HCT116 (cell line): ENCODE results near the gene DBET. TPM values are rescaled to one million over a fixed set of nuclear protein-coding genes. Genes with fewer than 3 reads are reported as not detected.

ENCODE experiments used
- ATAC-seq: fragments of 200-7000 bp; cut with Tn5 transposase; 2 replicates; pipeline ENCODE4 v1.9.1; 2020; ENCODE audit warnings: mild to moderate bottlenecking, moderate library complexity
- BruUV-seq: library from RNA; stranded (reverse); fragments of 400-500 nt; replicated peaks from 2 replicates; lab custom pipeline; 2021; lab: Mats Ljungman, UMichigan
- CTCF ChIA-PET: fragments of 300-600 bp; sonication (Branson Sonifier 250); formaldehyde crosslinking; loops from one replicate; lab custom pipeline; 2021; ENCODE audit warnings: antibody characterized with exemption; lab: Charles Lee
- POLR2A ChIA-PET: fragments of 300-600, 350-600 bp; sonication (Branson Sonifier 250); formaldehyde crosslinking; loops from one replicate; lab custom pipeline; 2021; ENCODE audit warnings: antibody characterized with exemption; lab: Charles Lee
- RAD21 ChIA-PET, 2 experiments: fragments of 300-600 bp; sonication (Branson Sonifier 250); formaldehyde crosslinking; loops; one replicate each; lab custom pipeline; 2023; ENCODE audit warnings: low total read pairs in 2 of 2; ENCODE audit not compliant: uncharacterized antibody in 2 of 2, unreplicated experiment in 2 of 2, low non-redundant PET in 1 of 2; lab: Charles Lee
- DNase-seq: peaks from one replicate; pipeline ENCODE4 v3.0.0-alpha.2; 2010; ENCODE audit warnings: low read depth, low spot score
- H2AFZ ChIP-seq: fragments of 200-600 bp; shearing (Covaris generic), sonication (generic); 2 replicates; pipeline ENCODE4 v1.6.1; 2017; ENCODE audit warnings: low read depth, mixed run types, mixed read lengths, antibody characterized with exemption, low read length; ENCODE audit not compliant: poor library complexity, severe bottlenecking
- H3K27ac ChIP-seq: 2 replicates; pipeline ENCODE4 v1.5.1; 2012; ENCODE audit warnings: low read depth, low read length
- H3K27me3 ChIP-seq: fragments of 200-600 bp; sonication (generic); 2 replicates; pipeline ENCODE4 v1.6.1; 2016; ENCODE audit warnings: mixed run types, low read length, mixed read lengths; ENCODE audit not compliant: insufficient read depth
- H3K36me3 ChIP-seq, 2 experiments: fragments of 200-500 bp in 1 of 2; fragments of 200-600 bp in 1 of 2; sonication (Bioruptor generic) in 1 of 2; sonication (generic) in 1 of 2; 2 replicates each; pipeline versions ENCODE4 v1.5.1 to v1.6.1; 2014 to 2016; ENCODE audit warnings: low read length in 2 of 2, inconsistent platforms in 1 of 2, mixed read lengths in 1 of 2, mixed run types in 1 of 2; ENCODE audit not compliant: insufficient read depth in 2 of 2, control insufficient read depth in 1 of 2
- H3K4me1 ChIP-seq, 2 experiments: fragments of 200-600 bp in 1 of 2; sonication (generic) in 1 of 2; 2 replicates each; pipeline versions ENCODE4 v1.5.1 to v1.6.1; 2012 to 2017; ENCODE audit warnings: low read length in 2 of 2, inconsistent platforms in 1 of 2, mild to moderate bottlenecking in 1 of 2, mixed read lengths in 1 of 2, mixed run types in 1 of 2, moderate library complexity in 1 of 2; ENCODE audit not compliant: insufficient read depth in 2 of 2, control insufficient read depth in 1 of 2
- H3K4me2 ChIP-seq: fragments of 200-600 bp; sonication (generic); 2 replicates; pipeline ENCODE4 v1.6.1; 2017; ENCODE audit warnings: mixed run types, low read length, mixed read lengths
- H3K4me3 ChIP-seq, 2 experiments: fragments of 200-600 bp in 1 of 2; sonication (generic) in 1 of 2; replicated peaks in 1 of 2; 2 replicates each; pipeline ENCODE4 v1.5.1; 2011 to 2016; ENCODE audit warnings: low read length in 2 of 2, control low read depth in 1 of 2, low read depth in 1 of 2, mild to moderate bottlenecking in 1 of 2, mixed read lengths in 1 of 2, mixed run types in 1 of 2
- H3K79me2 ChIP-seq: fragments of 200-600 bp; sonication (generic); 2 replicates; pipeline ENCODE4 v1.6.1; 2017; ENCODE audit warnings: mild to moderate bottlenecking, mixed run types, low read length, moderate library complexity, mixed read lengths; ENCODE audit not compliant: insufficient read depth
- H3K9ac ChIP-seq: fragments of 200-600 bp; sonication (generic); 2 replicates; pipeline ENCODE4 v1.6.1; 2016; ENCODE audit warnings: low read length, mixed read lengths
- H3K9me2 ChIP-seq: fragments of 200-600 bp; sonication (generic), shearing (Covaris generic); 2 replicates; pipeline ENCODE4 v1.6.1; 2017; ENCODE audit warnings: mixed run types, mild to moderate bottlenecking, moderate library complexity; ENCODE audit not compliant: insufficient read depth
- H3K9me3 ChIP-seq, 2 experiments: fragments of 200-500 bp in 1 of 2; fragments of 200-600 bp in 1 of 2; sonication (Bioruptor generic) in 1 of 2; sonication (generic) in 1 of 2; 2 replicates each; pipeline ENCODE4 v1.6.1; 2014 to 2017; ENCODE audit warnings: low read length in 2 of 2, mixed read lengths in 2 of 2, inconsistent platforms in 1 of 2, low read depth in 1 of 2, mild to moderate bottlenecking in 1 of 2, mixed run types in 1 of 2, moderate library complexity in 1 of 2; ENCODE audit not compliant: control insufficient read depth in 1 of 2, insufficient read depth in 1 of 2
- H4K20me1 ChIP-seq: fragments of 200-600 bp; sonication (generic), shearing (Covaris generic); 2 replicates; pipeline ENCODE4 v1.6.1; 2017; ENCODE audit warnings: mixed run types, mild to moderate bottlenecking, moderate library complexity; ENCODE audit not compliant: insufficient read depth
- CBX3 ChIP-seq: IDR thresholded peaks from 2 replicates; pipeline ENCODE4 v1.6.1; 2012; ENCODE audit warnings: low read depth
- CEBPB ChIP-seq: IDR thresholded peaks from 2 replicates; pipeline ENCODE4 v1.6.1; 2012; ENCODE audit warnings: low read depth
- CTCF ChIP-seq, 3 experiments: fragments of 200-600 bp in 1 of 3; sonication (generic) in 1 of 3; IDR thresholded peaks in 2 of 3; conservative IDR thresholded peaks in 1 of 3; 2 replicates each; pipeline ENCODE4 v1.5.1; 2012 to 2017; ENCODE audit warnings: low read depth in 2 of 3, low read length in 2 of 3, antibody characterized with exemption in 1 of 3, borderline replicate concordance in 1 of 3, control low read depth in 1 of 3, mild to moderate bottlenecking in 1 of 3, mixed read lengths in 1 of 3, mixed run types in 1 of 3, moderate library complexity in 1 of 3; ENCODE audit not compliant: insufficient read depth in 1 of 3
- ELF1 ChIP-seq: IDR thresholded peaks from 2 replicates; pipeline ENCODE4 v1.6.1; 2012; ENCODE audit warnings: low read depth, borderline replicate concordance
- EZH2 ChIP-seq: fragments of 200-600 bp; sonication (generic); IDR thresholded peaks from 2 replicates; pipeline ENCODE4 v1.6.1; 2017; ENCODE audit warnings: antibody characterized with exemption, mixed run types
- EZH2phosphoT487 ChIP-seq: fragments of 200-600 bp; IDR thresholded peaks from 2 replicates; pipeline ENCODE4 v1.6.1; 2018; ENCODE audit warnings: antibody characterized with exemption, borderline replicate concordance
- JUND ChIP-seq: IDR thresholded peaks from 2 replicates; pipeline ENCODE4 v1.6.1; 2012
- POLR2AphosphoS5 ChIP-seq: IDR thresholded peaks from 2 replicates; pipeline ENCODE4 v1.6.1; 2011; ENCODE audit warnings: mild to moderate bottlenecking, low read depth, low read length, moderate library complexity
- RAD21 ChIP-seq: IDR thresholded peaks from 2 replicates; pipeline ENCODE4 v1.6.1; 2012; ENCODE audit warnings: low read depth, mild to moderate bottlenecking
- SIN3A ChIP-seq: IDR thresholded peaks from 2 replicates; pipeline ENCODE4 v1.6.1; 2012; ENCODE audit warnings: low read depth
- SRF ChIP-seq: IDR thresholded peaks from 2 replicates; pipeline ENCODE4 v1.6.1; 2012; ENCODE audit warnings: low read depth
- TCF7L2 ChIP-seq: IDR thresholded peaks from 2 replicates; pipeline ENCODE4 v1.7.0; 2011; ENCODE audit warnings: borderline replicate concordance, inconsistent platforms; ENCODE audit not compliant: insufficient read depth, insufficient read length; ENCODE audit errors: extremely low read depth
- YY1 ChIP-seq: IDR thresholded peaks from 2 replicates; pipeline ENCODE4 v1.6.1; 2011; ENCODE audit warnings: low read length, low read depth, moderate library complexity, mild to moderate bottlenecking; ENCODE audit not compliant: insufficient replicate concordance; ENCODE audit errors: extremely low read depth
- ZFX ChIP-seq: fragments of 450-650 bp; IDR thresholded peaks from 2 replicates; pipeline ENCODE4 v1.6.1; 2017
- intact Hi-C: fragments of 100-400 bp; cut with micrococcal nuclease; formaldehyde crosslinking; loops from 2 replicates; pipeline ENCODE4 v1.10.0; 2022
- total RNA-seq: library from RNA; stranded (reverse); gene quantifications from one replicate; pipeline ENCODE4 v1.2.1, GENCODE V29; 2021; ENCODE audit not compliant: unreplicated experiment
- TF ChIP-seq, protein P1 (sequence below): IDR thresholded peaks from 2 replicates; pipeline ENCODE4 v1.6.1; 2012
- TF ChIP-seq, protein P2 (sequence below): IDR thresholded peaks from 2 replicates; pipeline ENCODE4 v1.6.1; 2012; ENCODE audit warnings: low read depth
- TF ChIP-seq, protein P3 (sequence below): IDR thresholded peaks from 2 replicates; pipeline ENCODE4 v1.6.1; 2011; ENCODE audit warnings: mild to moderate bottlenecking, low read length, moderate library complexity; ENCODE audit not compliant: insufficient replicate concordance; ENCODE audit errors: extremely low read depth

DBET gene
- total RNA-seq, 1 experiment from 2014 or later = not detected

- H3K9me2 ChIP-seq = no peaks in the 10 kb centered on the region
- H3K4me3 ChIP-seq = no peak overlapping the region
- intact Hi-C loops = no loop called here
- H3K27me3 ChIP-seq = no peaks in the 10 kb centered on the region
- H2AFZ ChIP-seq = no peak overlapping the region
- ChIA-PET RAD21 (no interaction called here), CTCF (no interaction called here), POLR2A (no interaction called here)
- TF ChIP-seq CTCF (IDR thresholded peaks at IDR 0.05 in 2 of 3, conservative IDR thresholded peaks at IDR 0.05 in 1 of 3; ENCODE audit: borderline replicate concordance in 1 of 3, insufficient read depth in 1 of 3, low read depth in 2 of 3, low read length in 2 of 3) = no peak
- TF ChIP-seq RAD21 = no peak
- TF ChIP-seq, protein P1, sequence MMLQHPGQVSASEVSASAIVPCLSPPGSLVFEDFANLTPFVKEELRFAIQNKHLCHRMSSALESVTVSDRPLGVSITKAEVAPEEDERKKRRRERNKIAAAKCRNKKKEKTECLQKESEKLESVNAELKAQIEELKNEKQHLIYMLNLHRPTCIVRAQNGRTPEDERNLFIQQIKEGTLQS = no peak
- no peak for TF ChIP-seq ZFX
- TF ChIP-seq EZH2 = no peak
- no peak for TF ChIP-seq CBX3
- no peak for TF ChIP-seq YY1
- TF ChIP-seq ELF1 = no peak
- TF ChIP-seq JUND = no peak
- no peak for TF ChIP-seq CEBPB
- no peak for TF ChIP-seq SIN3A
- TF ChIP-seq, protein P2, sequence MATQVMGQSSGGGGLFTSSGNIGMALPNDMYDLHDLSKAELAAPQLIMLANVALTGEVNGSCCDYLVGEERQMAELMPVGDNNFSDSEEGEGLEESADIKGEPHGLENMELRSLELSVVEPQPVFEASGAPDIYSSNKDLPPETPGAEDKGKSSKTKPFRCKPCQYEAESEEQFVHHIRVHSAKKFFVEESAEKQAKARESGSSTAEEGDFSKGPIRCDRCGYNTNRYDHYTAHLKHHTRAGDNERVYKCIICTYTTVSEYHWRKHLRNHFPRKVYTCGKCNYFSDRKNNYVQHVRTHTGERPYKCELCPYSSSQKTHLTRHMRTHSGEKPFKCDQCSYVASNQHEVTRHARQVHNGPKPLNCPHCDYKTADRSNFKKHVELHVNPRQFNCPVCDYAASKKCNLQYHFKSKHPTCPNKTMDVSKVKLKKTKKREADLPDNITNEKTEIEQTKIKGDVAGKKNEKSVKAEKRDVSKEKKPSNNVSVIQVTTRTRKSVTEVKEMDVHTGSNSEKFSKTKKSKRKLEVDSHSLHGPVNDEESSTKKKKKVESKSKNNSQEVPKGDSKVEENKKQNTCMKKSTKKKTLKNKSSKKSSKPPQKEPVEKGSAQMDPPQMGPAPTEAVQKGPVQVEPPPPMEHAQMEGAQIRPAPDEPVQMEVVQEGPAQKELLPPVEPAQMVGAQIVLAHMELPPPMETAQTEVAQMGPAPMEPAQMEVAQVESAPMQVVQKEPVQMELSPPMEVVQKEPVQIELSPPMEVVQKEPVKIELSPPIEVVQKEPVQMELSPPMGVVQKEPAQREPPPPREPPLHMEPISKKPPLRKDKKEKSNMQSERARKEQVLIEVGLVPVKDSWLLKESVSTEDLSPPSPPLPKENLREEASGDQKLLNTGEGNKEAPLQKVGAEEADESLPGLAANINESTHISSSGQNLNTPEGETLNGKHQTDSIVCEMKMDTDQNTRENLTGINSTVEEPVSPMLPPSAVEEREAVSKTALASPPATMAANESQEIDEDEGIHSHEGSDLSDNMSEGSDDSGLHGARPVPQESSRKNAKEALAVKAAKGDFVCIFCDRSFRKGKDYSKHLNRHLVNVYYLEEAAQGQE = no peak
- TF ChIP-seq, protein P3, sequence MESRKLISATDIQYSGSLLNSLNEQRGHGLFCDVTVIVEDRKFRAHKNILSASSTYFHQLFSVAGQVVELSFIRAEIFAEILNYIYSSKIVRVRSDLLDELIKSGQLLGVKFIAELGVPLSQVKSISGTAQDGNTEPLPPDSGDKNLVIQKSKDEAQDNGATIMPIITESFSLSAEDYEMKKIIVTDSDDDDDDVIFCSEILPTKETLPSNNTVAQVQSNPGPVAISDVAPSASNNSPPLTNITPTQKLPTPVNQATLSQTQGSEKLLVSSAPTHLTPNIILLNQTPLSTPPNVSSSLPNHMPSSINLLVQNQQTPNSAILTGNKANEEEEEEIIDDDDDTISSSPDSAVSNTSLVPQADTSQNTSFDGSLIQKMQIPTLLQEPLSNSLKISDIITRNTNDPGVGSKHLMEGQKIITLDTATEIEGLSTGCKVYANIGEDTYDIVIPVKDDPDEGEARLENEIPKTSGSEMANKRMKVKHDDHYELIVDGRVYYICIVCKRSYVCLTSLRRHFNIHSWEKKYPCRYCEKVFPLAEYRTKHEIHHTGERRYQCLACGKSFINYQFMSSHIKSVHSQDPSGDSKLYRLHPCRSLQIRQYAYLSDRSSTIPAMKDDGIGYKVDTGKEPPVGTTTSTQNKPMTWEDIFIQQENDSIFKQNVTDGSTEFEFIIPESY = no peak
- no peak for TF ChIP-seq POLR2AphosphoS5
- no peak for TF ChIP-seq SRF
- no peak for TF ChIP-seq EZH2phosphoT487
- TF ChIP-seq TCF7L2 = no peak
- no peaks in the 10 kb centered on the region for H3K79me2 ChIP-seq
- H4K20me1 ChIP-seq = no peaks in the 10 kb centered on the region
- BruUV-seq = no TSS peak
- DNase-seq (no peak), ATAC-seq (no peak)
- H3K27ac ChIP-seq = no peak overlapping the region
- no peaks in the 10 kb centered on the region for H3K4me1 ChIP-seq
- no peak overlapping the region for H3K9ac ChIP-seq
- H3K9me3 ChIP-seq = no peaks in the 10 kb centered on the region
- no peaks in the 10 kb centered on the region for H3K36me3 ChIP-seq
- no peak overlapping the region for H3K4me2 ChIP-seq
Measured at GRCh38 chr4:190016369-190017289, 47.7 kb upstream of the DBET start.
